ENCODE measurements around the gene KLHL18.
"Not testable (repeated sequence)": the region's sequence is repeated elsewhere in the genome, so short reads cannot be mapped to it uniquely, and the experiment has no call there.

Gene KLHL18

GRCh38 chr3:47315069-47315647, 32.4 kb downstream of the KLHL18 start:
- peak; percentile 31 for DNase-seq

- not testable (repeated sequence) for DNase-seq
These were observed 33.4 kb downstream of the KLHL18 start for GRCh38 chr3:47316151-47316550.

GRCh38 chr3:47318916-47319315, 36.2 kb downstream of the KLHL18 start:
- DNase-seq, result no peak

- DNase-seq, result no peak
These were observed 37.2 kb downstream of the KLHL18 start for GRCh38 chr3:47319956-47320355.

- DNase-seq, result peak; percentile 68
These were observed 40.9 kb downstream of the KLHL18 start for GRCh38 chr3:47323431-47324277.

DNA sequence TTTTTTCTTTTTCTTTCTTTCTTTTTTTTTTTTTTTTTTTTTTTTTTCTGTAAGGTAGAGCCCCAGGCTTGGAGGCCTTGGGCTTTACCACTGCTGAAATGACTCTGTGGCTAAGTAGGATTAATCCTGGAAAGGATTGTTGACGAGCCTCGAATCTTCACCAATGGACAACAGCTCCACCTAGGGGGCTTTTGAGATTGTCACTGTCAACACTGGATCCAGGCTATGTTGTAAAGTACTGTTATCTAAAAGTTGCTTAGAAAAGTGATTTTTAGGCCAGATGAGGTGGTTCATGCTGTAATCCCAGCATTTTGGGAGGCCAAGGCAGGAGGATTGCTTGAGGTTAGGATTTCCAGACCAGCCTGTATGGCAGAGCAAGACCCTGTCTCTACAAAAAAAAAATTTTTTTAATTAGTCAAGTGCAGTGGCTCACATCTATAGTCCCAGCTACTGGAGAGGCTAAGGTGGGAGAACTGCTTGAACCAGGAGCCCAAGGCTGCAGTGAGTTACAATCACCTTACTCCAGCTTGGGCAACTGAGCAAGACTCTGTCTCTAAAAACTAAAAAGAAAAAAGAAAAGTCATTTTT, 41.6 kb downstream of the KLHL18 start:
- peak; percentile 78 for DNase-seq

DNA sequence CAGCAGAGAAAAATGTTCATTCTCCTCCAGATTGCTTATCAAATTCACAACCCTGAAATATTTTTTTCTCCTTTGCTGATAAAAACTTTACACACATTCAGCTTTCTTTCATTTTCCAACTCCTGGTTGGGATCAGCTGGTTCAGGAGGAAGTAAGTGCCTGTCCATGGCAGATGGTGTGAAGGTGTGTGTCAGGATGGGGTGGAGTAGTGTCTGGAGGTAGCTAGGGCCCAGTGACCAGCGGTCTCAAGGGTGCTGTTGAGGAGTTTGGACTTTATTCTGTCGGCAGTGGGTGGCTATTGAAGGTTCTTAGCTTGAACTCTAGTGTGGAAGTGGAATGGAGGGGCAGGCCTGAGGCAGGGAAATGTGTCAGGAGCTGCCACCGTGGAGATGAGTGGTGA, 51.2 kb downstream of the KLHL18 start:
- no peak for DNase-seq

DNA sequence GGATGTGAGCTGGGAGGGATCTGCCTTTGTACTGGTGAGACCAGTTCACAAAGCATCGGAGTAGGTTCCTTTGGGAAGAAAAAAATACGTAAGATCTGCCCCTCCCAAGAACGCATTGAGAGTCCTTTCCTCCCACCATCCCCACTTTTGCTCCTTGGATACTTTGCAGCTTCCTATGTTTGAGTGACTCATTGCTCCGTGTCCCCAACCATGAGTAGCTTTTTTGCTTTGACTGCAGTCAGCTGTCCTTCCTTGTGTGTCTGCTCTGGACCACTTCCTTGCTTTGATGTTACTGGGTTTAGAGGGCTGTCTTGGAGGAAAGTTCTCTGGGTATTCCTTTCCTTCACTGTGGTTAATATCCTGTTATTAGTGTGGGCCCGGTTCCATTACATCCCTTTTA, 54.9 kb downstream of the KLHL18 start:
- no peak for DNase-seq

GRCh38 chr3:47339951-47340350, 57.2 kb downstream of the KLHL18 start:
- DNase-seq, result no peak

DNA sequence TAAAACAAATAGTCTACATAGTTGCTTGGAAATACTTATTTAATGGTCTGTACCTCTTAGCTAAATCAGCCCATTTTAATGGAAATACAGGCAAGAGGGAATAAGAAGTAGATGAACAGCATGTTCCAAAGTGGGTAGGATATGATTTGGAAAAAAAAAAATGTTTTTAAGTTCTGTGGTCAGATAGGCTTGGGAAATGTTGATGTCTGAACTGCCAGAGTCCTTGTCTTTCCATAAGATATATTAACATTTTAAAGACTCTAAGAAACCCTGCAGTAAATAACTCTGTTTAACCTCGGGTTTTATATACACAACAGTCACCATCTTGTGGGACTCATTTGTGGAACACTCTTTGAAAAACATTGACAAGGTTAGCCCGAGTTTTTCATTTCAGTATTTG, 58.1 kb downstream of the KLHL18 start:
- no peak for DNase-seq

- peak; percentile 45 for DNase-seq
These were observed 59.4 kb downstream of the KLHL18 start for GRCh38 chr3:47342151-47342550.

GRCh38 chr3:47342812-47343211, 60.1 kb downstream of the KLHL18 start:
- no peak for DNase-seq

GRCh38 chr3:47343471-47343971, 60.8 kb downstream of the KLHL18 start:
- DNase-seq, result no peak

DNA sequence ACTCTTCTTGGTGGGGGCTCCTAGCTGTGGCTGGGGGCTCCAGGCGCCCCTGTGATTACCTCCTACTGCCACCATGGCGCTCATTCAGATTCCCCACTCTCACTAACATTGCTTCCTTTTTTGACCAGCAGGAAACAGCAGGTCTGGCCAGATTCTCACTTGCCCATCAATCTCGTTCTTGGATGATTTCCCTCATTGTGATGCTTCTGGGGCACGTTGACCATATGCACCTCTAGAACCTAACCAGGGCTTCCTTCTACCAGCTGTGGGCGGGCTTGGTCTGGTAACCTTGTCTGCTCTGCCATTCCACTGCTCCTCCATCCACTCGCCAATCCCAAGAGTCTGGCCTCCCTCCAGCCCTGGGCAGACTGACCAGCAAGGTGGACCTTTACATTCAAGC, 62.2 kb downstream of the KLHL18 start:
- DNase-seq, result no peak

DNA sequence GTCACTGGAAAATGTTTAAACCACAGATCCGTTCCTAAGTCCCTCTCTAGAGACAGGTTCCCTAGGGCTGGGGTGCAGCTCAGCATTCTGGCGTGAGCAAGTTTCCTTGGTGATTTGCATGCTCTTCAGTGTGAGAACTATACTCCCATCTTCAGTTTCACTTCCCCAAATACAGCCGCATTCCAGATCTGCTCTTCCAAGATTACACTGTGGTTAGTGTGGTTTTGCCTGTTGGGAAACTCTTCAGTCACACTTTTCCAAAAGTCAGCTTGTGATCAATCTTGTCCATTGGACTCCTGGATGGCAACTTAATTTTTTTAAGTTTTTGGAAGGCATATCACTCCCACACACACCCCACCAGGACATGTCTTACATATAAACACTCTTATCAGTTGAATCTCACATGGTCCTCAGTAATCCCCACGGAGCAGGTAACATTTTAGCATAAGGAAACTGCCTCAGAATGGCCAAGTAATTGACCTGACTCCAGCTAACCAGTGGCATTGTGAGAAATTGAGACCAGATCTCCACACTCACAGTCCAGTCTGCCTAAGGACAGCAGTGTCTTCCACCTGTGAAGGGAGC, 64.6 kb downstream of the KLHL18 start:
- DNase-seq, result peak; percentile 78

DNA sequence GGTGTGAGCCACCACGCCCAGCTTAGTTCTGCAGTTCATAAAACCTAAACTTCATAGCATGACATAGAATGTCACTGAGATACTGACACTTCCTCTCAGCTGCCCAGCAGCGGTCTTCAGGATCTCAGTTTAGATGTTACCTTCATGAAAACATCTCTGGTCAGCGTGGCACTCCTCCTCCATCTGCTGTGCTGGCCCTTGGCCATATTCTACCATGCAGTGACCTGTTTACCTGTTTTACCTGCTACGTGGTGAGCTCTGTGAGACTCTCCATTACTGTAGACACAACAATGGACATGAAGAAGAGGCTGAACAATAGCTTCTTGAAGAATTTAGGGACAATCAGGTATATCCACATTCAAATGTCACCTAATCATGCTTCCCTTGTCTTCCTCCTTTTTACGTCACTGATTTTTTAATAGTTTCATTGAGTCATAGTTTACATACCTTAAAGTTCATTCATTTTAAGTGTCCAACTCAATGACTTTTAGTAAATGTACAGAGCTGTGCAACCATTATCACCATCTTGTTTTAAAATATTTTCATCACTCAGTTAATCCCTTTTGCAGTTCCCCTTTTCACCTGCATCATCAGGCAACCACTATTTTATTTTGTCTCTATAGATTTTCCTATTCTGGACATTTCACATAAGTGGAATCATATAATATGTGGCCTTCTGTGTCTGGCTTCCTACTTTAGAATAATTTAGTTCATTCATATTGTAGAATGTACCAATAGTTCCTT, 65.8 kb downstream of the KLHL18 start:
- no peak for DNase-seq

DNA sequence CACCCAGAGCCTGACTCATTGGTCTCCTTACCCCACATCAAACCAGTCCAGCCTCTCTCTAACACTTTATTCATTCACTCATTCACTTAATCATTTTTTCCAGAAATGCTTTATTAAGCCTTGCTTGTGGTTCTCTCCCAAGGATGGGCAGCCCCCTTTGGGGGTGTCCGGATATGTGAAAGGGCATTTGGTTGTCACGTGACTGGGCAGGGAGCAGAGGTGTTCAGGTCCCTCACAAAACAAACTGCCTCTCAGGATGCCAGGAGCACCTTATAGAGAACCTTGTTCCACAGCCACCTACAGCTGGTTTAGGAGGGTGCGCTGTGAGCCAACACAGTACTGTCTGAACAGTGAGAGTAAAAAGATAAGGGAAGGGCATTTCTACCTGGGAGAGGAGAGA, 72.3 kb downstream of the KLHL18 start:
- no peak for DNase-seq

DNA sequence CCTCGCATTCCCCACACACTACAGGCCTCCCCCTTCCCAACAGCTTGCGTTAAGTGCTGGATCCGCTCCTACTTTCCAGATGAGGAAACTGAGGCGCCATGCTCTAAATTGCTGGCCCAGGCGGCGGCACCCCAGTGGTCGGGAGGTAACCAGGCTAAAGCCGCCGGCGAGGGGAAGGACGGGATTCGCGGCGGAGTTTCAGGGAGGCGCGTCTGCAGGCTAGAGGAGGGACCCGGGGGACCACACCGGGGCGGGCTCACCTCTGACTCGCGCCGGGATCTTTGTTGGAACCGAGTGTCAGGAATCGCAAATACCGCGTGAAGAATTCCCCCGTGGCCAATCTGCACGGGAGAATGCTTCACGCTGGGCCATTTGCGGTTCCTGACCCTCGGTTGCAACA, 73.5 kb downstream of the KLHL18 start:
- no peak for DNase-seq

DNA sequence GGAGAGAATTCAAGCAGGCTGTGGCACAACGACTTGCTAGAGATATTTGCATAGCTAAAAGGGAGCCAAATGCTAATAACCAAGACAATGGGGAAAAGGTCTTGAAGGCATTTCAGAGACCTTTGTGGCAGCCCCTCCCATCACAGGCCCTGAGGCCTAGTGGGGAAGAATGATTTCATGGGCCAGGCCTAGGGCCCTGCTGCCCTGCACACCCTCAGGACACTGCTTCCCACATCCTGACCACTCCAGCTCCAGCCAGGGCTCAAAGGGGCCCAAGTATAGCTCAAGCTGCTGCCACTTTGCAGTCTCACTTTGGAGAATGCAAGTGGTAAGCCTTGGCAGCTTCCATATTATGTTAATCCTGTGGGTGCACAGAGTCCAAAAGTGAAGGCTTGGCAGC, 76.6 kb downstream of the KLHL18 start:
- DNase-seq, result no peak

GRCh38 chr3:47360110-47360517, 77.4 kb downstream of the KLHL18 start:
- not testable (repeated sequence) for DNase-seq

DNA sequence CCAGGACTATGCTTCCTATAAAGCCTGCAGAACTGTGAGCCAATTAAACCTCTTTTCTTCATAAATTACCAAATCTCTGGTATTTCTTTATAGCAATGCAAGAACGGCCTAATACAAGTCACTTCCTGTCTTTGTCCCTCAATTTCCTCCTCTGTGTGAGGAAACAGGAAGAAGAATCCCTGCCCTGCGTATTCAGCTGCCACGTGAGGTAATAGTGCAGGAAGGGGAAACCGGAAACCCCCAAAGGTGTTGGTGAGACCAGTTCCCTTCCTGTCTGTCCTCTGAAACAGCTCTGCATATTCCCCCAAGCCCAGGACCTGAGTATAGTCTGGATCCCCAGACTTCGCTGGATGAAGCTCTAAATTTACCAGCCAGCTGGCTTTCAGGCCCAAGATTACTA, 80.0 kb downstream of the KLHL18 start:
- DNase-seq, result no peak

DNA sequence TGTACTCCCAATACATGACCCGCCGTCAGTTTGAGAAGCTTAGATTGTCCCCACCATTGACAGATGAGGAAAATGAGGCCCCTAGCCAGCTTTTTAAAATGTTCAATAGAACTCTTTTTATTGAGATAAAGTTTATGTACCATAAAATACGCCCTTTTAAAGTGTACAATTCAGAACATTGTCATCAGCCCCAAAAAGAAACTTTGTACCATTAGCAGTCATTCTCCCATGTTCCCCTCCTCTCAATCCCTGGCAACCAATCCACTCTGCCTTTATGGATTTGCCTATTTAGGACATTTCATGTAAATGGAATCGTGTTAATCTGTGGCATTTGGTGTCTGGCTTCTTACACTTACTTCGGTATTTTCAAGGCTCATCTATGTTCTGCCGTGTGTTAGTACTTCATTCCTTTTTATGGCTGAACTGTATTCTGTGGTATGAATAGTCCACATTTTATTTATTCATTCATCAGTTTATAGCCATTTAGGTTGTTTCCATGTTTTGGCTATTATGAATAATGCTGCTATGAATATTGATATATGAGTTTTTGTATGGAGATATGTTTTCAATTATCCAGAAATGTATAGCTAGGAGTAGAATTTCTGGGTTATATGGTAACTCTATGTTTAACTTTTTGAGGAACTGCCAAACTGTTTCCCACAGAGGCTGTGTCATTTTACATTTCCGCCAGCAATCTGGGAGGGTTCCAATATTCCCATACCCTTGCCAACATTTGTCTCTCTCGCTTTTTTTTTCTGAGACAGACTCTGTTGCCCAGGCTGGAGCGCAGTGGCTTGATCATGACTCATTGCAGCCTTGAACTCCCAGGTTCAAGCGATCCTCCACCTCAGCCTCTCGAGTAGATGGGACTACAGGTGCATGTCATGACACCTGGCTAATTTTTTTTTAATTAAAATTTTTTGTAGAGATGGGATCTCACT, 82.7 kb downstream of the KLHL18 start:
- peak; percentile 93 for DNase-seq
